GM18502 (cell line): ENCODE results near the gene POR.
"Not testable (repeated sequence)": the region's sequence is repeated elsewhere in the genome, so short reads cannot be mapped to it uniquely, and the experiment has no call there.

Source experiments
- ATAC-seq: cut with Tn5 transposase; IDR thresholded peaks from one replicate; pipeline ENCODE4 v1.9.1; 2021; ENCODE audit warnings: mild to moderate bottlenecking; ENCODE audit not compliant: unreplicated experiment, poor library complexity

POR gene

DNA sequence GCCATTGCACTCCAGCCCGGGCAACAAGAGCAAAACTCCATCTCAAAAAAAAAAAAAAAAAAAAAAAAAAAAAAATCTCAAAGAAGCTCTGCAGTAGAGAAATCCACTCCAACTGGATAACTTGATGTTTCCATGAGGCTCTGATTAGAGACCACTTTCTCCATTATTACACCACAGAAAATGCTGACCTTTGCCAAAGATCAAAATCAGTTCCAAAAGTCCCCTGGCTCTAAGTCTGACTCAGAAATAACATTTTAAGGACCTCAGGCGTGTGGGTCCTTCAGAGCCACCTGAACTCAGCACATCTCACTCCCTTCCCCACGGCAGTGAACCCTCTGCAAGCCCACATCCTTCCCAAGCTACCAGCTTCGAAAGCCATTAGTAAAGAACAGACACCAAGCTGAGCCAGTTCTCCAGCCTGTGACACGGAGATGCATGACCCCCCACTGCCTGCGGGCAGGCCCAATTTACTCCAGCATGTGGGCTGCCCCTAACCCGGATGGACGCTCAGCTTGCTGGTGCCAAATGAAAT is 93.3 kb downstream of the POR start:
- no peak for ATAC-seq

DNA sequence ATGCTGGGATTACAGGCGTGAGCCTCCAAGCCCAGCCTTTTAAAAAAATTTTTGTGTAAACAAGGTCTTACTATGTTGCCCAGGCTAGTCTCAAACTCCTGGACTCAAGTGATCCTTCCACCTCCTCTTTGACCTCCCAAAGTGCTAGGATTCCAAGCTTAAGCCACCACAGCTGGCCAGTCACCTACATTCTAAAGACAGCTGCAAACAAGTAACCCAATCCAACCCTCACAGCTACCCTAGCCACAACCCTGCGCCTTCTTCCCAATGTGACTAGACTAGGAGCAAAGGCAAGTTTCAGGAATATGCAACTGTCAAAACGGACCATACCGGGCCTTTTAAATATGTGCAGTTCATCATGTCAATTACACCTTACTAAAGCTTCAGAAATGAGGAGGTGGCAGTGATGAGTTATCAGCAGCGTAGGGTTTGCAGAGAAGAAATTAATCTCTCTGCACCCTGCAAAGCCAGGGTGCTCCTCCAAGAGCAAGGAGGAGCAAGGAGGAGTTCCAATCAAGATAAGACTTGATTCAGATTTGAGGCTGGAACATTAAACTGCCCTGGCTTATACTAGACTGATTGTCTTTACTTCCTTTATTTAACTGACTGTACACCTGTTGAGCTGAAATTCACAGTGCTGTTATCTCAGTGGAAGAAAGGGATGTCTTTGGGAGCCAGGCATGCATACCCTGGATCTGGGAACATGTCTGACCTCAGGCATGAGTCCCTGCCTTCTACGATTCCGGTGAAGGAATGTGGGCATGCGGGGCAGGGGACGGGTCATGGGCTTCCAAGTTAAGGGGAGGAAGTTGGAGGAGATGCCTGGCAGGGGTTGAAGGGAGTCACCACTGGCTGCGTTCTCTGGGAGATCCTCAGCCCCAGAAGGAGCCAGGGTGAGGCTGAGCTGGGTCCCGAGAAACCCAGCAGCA is 95.0 kb downstream of the POR start:
- ATAC-seq: no peak

DNA sequence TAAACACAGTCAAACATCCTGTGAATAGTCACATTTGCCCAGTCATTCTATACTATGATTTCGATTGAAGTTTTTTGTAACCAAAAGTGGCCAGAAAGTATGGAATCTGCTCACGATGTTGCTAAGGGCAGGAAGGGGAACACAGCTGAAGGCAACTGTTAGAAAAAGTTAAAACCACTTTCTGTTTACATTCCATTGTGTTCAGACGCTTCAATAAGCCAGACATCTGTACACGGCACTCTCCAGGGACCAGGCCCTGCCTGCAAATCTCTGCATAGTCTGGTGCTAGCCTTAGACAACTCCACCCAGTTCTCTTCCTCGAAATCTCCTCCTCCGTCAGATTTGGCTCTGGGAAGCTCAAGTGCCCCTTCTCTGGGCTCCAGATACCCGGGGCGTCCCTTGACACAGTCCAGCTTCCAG is 96.5 kb downstream of the POR start:
- no peak for ATAC-seq

DNA sequence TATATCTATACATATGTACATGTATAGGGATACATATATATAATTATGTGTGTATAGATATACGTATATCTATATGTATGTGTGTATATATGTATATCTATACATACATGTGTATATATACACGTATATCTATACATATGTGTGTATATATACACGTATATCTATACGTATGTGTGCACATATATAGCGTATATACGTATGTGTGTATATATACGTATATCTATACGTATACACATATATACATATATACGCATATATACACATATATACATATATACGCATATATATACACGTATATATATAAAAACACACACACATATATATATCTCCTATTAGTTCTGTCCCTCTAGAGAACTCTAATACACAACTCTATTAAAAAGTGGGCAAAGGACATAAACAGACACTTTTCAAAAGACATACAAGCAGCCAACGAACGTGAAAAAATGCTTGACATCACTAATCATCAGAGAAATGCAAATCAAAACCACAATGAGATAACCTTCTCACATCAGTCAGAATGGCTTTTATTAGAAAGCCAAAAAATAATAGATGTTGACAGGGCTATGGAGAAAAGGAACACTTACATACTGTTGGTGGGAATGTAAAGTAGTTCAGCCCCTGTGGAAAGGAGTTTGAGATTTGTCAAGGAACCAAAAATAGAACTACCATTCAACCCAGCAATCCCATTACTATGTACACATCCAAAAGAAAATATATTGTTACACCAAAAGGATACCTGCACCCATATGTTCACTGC is 101.4 kb downstream of the POR start:
- no peak for ATAC-seq

GRCh38 chr7:76018520-76018919 is 103.6 kb downstream of the POR start:
- ATAC-seq: not testable (repeated sequence)

DNA sequence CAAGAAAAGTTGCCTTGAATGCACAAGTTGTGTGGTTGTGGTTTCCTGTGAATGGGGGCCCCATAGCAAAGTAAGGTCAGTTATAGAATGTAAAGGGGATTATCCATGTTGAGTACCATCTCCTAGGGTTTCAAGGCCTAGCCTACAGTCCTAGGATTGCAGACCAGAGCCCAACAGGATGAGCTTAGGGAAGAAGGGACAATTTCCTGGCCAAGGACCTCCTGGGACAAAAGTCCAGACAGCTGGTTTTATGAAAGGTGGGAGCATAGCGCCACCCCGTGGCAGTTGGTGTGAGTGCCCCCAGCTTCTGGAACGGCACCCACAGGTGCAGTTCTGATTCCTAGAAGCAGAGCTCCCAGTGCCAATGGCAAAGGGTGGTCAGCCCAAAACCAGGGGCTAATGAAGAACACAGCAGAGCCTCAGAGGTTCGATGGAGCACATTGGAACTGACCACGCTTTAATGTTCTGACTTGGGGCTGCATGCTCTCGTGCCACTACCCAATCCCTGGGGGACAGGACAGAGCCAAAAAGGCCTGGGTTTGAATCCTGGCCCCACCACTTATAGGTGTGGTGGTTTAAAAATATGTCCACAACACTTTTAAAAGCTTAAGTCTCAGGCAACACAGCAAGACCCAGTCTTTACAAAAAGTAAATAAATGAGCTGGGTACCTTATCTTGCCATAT is 105.2 kb downstream of the POR start:
- ATAC-seq: no peak

- ATAC-seq: no peak
Observed at GRCh38 chr7:76022026-76022780, 107.2 kb downstream of the POR start.

DNA sequence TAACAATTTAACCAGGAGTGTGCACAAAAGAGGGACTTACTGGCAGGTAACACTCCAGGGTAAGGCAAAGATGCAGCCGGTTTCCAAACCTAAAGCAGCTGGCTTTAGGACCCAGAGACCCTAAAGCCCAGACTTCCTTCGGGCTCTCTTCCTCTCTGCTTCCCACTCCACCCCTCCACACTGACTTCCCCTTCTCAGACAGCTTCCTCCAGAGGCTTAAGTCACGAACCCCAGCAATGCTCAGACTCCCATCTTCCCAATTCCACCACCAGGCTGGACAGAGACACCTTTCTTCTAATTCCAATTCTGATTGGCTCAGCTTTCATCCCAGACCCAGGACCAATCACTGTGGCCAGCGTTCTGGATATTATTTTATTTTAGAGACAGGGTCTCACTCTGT is 108.0 kb downstream of the POR start:
- ATAC-seq: no peak

DNA sequence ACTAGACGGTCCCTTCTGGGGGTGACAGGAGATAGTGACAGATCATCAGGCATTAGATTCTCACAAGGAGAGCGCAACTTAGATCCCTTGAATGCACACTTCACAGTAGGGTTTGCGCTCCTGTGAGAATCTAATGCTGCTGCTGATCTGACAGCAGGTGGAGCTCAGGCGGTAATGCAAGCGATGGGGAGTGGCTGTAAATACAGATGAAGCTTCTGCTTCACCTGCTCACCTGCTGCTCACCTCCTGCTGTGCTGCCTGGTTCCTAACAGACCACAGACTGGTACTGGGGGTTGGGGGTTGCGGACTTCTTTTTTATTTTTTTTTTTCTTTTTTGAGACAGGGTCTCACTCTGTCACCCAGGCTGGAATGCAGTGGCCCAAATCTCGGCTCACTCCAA is 114.7 kb downstream of the POR start:
- ATAC-seq: not testable (repeated sequence)

GRCh38 chr7:76031964-76032363 is 117.0 kb downstream of the POR start:
- no peak for ATAC-seq
